HG02973 (cell line): ENCODE measurements around the gene GRIN2A.
"Not testable (repeated sequence)": the region's sequence is repeated elsewhere in the genome, so short reads cannot be mapped to it uniquely, and the experiment has no call there.

Experiments
- ATAC-seq: cut with Tn5 transposase; IDR thresholded peaks from one replicate; pipeline ENCODE4 v1.9.1; 2021; ENCODE audit warnings: moderate library complexity; ENCODE audit not compliant: unreplicated experiment

GRIN2A gene

DNA sequence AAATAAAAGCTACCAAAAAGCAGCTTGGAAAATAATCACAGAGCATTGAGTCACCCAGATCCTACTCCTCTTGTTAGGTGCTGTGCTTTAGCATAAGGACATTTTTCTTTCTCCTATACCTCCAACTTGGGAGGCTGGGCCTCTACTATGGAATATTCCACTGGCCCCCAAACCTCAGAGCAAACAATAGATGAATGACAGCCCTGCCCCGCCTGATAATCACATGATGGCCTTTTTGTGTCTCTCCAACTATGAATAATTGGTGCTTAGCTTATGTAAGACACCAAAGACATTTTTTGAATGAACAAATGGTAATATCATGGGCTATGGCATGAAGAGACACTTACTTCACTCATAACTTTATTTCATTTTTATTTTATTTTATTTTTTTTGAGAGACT lies 250.2 kb downstream of the GRIN2A start:
- ATAC-seq = no peak

DNA sequence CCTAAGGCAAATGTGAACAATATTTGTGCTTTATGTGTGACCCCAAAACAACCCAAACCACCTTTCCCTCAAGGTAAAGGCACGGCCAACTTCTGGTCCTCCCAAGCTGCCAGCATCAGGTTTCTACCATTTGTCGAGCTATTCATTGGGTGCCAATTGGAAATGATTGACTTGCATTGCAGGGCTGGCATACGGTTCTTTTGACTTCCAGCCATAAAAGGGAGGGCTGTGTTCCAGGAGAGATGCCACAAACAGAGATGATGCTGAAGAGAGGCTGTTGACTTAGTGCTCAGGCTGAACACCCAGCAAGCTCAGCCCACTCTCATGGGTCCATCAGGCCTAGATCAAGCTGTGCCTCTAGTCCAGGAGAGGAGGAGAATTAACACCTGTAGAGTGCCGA lies 252.4 kb downstream of the GRIN2A start:
- no peak for ATAC-seq

DNA sequence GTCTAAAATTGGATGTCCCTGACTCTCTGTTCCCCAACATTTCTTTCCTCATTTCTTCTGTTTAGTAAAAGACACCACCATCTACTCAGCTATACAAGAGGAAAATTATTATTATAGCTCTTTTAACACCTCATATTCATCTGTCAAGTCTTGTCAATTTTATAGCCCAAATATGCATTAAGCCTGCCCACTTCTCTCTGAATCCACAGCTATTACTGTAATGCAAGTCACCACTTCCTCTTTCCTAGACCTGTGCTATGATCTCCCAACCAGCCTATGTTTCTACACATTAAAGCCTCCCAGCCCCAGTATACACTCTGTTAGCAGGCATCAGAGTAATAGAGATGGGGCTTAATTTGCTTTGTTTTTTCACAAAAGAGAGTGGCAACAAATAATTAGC lies 252.9 kb downstream of the GRIN2A start:
- ATAC-seq = no peak

DNA sequence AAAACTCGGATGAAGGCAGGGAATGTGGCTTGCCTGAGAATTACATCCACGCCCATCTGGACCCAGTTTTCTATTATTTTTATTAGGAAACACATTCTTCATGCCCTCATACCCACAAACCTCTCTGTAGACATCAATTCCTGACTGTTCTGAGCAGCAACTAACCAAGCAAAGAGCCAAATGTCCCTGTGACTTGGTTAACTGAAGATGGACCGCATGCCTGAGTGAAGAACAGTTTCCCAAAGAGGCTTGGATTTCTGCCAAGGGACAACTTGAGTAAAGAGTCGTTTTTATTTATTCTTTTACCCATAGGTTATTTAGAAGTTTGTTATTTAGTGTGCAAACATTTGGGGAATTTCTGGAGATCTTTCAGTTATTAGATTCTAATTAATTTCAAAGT lies 259.8 kb downstream of the GRIN2A start:
- no peak for ATAC-seq

DNA sequence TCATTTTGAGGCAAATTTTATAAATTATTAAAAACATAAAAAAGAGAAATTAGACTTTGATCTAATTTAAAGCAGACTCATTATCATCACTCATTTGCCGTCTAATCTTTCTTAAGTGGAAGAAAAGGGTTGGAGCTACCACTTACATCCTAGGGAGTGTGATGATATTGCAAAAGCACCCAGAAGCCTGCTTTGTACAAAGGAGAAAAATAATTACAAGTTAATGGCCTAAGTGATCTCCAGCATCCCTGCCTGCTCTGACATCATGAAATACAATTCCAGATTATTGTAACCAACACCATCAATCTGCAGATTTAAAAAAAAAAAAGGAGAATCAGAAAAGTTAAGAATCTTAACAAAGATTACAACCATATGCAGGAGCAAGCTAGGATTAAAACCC lies 260.2 kb downstream of the GRIN2A start:
- ATAC-seq = no peak

DNA sequence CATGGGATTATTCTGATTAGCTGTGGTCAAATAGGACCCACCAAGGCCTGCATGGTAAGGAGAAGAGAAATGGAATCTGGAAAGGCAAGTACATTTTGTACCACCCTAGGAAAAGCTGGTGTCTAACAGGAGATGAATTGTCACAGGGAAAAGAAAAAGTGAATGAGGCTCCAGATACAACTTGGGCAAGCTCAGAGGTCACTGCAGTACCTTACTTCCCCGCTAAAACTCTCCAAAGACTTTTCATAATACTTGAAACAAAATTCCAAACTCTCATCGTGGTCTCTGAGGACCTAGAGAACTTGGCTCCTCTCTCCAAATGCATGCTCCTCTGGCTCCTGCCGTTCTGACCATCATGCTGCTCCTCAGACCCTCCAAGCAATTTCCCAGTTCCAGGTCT lies 262.8 kb downstream of the GRIN2A start:
- no peak for ATAC-seq

DNA sequence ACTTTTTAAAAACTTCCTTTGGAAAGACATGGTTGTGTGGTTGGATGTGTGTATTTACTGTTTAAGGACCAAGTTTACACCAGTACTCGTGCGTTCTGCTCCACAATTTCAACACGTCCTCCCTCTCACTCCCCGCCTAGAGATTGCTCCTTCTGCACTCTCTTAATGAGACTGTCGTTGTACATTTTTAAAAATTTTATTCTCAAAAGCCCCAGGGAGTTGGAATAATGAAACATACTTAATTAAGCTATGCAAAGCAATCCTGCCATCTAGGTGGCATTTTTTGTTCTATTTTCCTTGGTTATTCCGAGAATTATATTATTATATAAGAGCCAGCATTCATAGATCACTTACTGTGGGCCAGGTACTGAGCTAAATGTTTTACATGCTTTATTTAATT lies 264.5 kb downstream of the GRIN2A start:
- ATAC-seq = no peak

DNA sequence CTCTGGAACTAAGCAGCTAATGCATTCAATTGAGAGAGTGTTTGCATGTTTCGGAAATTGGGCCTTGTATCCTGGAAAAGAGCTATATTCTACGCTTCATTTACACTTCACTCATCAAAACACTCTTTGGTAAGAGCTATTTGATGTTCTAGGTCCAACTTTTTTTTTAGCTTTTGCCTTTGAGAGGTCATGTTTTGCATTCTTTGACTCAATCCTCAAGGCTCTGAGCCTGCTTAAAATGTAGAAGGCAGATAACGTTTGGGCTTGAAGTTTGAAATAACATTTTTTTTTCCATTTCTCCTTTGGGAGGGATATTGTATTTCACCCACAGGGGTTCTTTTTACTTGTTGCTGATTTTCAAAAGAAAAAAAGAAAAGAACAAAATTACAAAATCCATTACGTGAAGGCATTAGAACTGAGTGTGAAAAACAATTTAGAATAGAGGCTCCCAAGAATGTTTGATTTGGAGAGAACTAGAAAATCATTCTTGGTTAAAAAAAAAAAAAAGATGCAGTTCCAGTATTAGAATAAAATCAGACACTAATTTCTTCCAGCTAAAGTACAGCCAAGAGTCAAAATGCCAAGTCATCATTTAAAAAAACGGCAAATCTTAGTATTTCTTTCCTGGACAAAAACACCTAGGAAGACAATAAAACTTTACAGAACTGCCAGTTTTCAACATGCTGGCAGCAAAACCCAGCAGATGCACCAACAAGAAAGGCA lies 268.5 kb downstream of the GRIN2A start:
- no peak for ATAC-seq

DNA sequence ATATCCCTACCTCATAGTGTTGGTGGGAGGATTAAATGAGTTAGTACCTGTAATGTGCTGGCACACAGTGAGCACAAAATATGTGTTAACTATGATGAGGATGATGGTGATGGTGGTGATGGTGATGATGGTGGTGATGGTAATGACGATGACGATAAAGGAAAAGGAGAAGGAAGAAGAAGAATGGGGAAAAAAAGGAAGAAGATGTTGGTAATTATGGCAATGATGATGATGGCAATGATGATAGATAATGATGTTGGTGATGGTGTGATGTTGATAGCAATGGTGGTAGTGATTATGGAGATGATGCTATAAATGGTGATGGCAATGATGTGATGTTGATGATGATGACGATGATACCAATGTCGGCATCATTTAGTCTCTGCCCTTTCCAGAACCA lies 270.2 kb downstream of the GRIN2A start:
- ATAC-seq = no peak

DNA sequence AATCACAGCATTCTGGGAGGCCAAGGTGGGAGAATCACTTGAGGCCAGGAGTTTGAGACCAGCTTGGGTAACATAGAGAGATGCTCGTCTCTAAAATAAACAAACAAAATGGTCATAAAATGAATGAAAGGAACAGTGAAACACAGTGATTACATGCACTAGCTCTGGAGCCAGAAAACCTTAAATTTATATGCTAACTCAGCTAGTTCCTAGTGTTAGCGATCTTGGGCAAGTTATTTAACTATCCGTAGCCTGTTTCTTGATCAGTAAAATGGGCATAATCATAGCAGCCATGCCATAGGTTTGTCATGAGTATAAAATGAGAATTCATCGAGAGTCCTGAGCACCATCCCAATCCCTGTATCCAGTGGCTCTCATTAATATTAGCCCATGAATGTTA lies 271.0 kb downstream of the GRIN2A start:
- ATAC-seq = no peak

DNA sequence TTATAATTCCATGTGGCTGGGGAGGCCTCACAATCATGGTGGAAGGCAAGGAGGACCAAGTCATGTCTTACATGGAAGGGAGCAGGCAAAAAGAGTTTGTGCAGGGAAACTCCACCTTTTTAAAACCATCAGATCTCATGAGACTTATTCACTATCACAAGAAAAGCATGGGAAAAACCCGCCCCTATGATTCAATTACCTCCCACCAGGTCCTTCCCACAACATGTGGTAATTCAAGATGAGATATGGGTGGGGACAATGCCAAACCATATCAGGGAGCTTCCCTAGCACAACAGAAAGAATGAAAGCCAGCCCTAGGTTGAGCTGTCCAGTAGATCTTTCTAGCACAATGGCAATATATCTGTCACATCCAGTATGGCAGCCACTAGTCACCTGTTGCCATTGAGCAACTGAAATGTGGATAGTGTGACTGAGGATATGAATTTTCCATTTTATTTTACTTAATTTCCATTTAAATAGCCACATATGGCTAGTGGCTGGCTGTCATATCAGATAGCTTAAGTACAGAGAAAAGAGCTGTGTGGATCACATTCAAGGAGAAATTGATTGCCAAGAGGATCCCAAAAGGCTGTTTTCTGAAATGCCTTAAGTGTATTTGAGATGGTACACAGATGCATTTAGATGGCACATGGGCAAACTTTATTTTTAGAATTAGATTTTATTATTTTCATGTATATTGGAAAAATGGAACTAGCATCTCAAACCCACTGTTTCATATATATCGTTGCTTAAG lies 273.0 kb downstream of the GRIN2A start:
- ATAC-seq = no peak

DNA sequence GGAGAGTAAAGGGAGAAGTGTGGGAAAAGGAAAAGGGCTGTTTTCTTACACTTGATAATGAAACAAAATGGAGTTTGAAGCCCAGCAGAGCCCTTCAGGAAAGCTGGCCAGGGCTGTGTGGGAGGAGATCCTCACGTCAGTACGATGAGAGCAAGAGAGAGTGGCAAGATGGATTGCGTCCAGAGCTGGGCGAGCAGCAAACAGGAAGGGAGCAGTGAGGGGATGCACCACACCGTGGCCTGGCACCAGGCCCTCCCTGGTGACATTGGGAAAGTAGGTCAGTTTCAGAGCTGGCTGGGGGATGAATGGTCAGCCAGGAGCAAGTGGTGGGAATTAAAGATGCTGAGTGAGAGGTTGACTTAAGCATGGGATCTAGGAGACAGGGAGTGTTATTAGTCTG lies 273.6 kb downstream of the GRIN2A start:
- no peak for ATAC-seq

DNA sequence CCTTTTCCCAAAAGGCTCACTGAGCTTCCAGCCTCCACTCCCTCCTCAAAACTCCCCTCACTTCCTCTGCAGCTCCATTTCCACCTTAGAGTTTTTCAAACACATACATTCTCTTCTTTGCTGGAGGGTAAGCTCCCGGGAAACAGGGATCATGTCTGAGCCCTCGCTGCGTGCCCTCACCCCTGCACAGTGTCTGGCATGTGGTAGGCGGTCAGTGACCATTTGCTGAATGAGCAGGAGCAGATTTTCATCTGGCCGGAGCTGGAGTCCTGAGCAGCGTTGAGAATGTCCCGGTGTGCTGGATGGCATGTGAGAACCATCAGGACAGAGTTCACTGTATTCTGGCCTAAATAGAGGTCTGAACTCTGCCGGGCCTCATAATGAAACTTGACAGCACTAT lies 274.5 kb downstream of the GRIN2A start:
- no peak for ATAC-seq

DNA sequence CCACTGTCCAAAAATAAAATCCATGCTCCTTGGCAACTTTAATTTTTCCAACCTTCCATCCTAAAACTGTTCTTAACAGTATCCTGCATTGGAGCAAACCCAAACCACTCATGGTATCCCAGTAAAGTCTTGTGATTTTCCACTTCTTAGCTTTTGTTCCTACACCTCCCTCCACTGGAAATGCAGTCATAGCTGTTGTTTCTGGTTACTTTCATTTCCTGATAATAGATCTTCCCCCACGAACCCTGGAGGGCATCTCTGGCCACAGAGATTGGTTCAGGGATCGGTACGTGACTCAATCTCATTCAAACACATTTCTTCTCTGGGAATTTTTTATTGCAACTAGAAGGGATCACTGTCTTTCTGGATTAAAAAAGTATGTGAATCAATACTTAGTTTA lies 276.0 kb downstream of the GRIN2A start:
- no peak for ATAC-seq

DNA sequence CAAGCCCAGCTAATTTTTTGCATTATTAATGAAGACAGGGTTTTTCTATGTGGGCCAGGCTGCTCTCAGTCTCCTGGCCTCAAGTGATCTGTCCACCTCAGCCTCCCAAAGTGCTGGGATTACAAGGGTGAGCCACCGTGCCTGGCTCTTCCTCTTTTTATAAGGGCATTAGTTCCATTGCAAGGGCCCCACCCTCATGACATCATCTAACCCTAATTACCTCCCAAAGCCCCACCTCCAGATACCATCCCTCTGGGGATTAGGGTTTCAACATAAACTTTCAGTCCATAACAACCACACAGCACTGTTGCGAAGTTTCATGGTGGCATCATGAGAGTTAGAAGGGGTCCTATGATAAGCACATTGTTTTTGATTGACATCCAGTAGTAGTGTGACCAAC lies 277.7 kb downstream of the GRIN2A start:
- ATAC-seq = no peak

DNA sequence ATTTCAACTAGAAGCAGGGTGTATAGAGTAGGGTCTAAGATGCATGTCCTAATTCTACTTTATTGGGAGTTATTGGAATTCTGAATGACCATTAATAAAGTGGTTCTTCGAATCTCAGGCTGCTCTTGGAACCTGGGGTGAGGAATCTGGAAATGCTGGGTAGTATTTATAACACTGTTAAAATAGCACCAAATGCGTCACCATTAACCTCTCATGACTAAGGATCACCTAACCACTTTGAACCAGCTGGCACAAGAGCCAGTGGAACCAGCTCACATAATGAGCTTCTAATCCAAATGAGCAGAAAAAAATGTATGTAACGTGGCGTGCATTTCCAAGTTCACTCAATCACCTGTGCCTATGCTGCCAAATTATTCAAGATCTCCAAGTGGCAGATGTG lies 281.7 kb downstream of the GRIN2A start:
- no peak for ATAC-seq

DNA sequence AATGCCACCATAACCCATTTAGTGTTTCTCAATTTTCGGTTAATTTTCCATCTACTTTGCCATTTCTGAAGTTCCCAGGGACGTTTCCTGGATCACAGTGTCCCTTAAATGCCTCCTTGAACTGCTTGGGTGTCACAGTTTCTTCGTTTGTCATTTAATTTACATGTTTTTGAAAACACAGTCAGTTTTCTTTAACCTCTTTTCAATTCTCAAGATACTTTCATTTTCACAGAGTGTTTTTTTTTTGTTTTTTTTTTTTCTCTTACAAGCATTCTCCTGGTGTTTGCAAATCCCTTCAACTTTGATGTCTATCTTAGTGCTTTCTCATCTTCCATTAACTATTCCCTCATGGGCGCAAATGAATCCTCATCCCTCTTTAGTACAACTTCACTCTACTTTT lies 283.7 kb downstream of the GRIN2A start:
- no peak for ATAC-seq

DNA sequence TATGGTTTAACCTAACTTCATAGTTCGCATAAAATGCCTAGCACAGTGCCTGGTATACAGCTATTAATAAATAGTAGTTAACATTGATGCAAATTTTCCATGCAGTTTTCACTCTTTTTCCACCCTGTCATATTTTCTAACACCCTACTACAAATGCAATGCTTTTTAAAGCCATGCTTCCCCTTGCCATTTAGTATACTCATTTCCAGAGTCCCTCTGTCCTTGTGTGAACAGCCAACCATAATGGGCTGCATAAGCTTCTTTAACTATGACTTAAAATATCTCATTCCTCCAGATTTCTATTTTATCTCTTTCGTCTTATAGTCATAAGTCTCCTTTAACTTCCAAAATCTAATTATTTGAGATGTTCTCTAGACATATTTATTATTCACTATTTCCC lies 284.1 kb downstream of the GRIN2A start:
- ATAC-seq = no peak

DNA sequence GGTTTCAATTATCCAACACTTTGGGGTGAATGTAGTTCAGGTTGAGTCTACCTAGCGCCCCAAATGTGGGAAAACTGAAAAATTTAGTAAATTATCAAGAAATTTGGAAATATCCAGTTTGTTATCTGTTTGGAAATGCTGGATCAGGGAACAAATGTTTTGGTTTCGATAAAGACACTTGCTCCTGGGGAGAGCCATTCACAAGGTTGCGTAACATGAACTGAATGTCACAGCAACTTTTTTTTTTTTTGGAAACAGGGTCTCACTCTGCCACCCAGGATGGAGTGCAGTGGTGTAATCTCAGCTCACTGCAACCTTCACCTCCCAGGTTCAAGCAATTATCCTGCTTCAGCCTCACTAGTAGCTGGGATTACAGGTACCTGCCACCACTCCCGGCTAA lies 286.4 kb downstream of the GRIN2A start:
- no peak for ATAC-seq

DNA sequence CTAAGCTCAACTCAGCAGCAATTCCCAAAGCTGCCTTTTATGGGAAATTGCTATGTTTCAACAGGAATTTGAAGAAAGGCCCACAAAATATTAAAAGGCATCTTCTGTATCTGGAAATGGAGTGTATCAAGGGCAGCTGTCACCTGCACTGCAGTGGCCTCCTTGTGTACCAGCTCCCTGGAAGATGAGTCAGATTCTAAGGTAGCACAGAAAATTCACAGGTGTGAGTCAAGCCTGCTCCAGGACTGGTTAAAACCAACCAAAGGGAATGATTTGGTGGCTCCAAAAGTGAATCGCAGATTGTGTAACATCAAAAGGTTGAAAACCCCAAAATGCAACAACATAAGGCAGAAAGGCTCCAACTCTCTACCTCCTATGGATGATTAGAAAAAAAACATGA lies 296.4 kb downstream of the GRIN2A start:
- ATAC-seq = no peak

DNA sequence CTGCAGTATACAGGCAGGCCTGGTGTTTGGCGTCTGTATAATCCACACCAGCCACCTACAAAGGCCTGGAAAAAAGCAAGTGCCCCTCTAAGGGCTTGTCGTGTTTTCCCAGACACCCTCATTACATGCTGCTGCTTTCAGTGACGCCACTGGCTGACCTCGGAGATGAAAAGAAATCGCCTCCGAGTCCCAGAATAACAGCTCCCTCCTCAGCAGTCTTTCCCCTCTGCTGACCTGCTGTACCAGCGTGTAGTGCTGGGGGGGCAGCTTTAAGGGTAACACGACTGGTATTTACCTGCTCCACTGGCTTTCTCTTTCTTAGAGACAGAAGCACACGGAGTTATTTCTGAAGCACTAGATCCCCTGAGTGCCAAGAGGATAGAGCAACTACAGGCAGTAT lies 296.8 kb downstream of the GRIN2A start:
- ATAC-seq = no peak

DNA sequence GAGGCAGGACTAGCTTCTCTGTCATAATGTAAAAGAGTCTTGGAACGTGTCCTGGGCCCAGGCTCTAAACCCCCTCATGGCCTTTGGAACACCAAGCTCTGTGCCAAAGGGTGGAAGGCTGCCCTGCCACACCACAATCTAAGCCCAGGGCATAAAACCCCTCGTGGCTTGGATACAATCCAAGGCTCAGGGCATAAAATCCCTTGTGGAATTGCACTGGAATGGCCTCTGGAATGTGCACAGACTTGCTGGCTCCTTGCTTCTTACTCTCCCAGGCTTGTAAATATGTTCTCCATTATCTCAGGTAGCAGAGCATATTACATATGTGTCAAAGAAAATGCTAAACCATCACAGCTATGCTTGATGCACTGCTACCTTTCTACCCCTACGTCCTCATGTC lies 306.2 kb downstream of the GRIN2A start:
- not testable (repeated sequence) for ATAC-seq

DNA sequence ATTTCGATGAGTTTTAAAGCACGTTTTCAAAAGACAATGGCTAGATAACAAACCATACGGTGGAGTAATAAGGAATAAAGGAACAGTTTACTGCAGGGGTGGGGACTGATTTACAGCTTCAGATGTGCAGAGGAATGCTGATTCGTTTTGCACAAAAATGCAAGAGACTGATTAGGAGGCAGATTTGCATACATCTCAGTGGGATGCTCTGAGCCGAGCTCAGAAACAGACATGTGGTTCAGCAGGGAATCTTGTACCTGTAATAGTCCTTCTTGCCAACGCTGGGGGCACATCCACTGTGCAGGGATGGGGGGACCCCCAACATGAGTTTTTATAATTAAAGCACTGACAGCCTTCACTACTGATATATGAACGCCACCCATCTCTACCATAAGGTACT lies 308.0 kb downstream of the GRIN2A start:
- no peak for ATAC-seq
